Endodermal cell (in vitro differentiated cells): ENCODE results near the gene ALDH8A1. TPM values are rescaled to one million over a fixed set of nuclear protein-coding genes. Genes with fewer than 3 reads are reported as not detected.

Source experiments
- DNase-seq: peaks from one replicate; pipeline ENCODE4 v3.0.0-alpha.2; 2017
- H3K27ac ChIP-seq: 2 replicates; pipeline ENCODE4 v1.5.1; 2013; ENCODE audit warnings: mild to moderate bottlenecking, low read depth, low read length, moderate library complexity
- H3K27me3 ChIP-seq: 2 replicates; pipeline ENCODE4 v1.6.1; 2013; ENCODE audit warnings: mild to moderate bottlenecking, low read length, moderate library complexity; ENCODE audit not compliant: insufficient read depth, control insufficient read depth, poor library complexity, severe bottlenecking
- H3K36me3 ChIP-seq: 2 replicates; pipeline ENCODE4 v1.7.0; 2013; ENCODE audit warnings: mild to moderate bottlenecking, low read length, moderate library complexity; ENCODE audit not compliant: control insufficient read depth, insufficient read depth
- H3K4me1 ChIP-seq: one replicate; pipeline ENCODE4 v1.7.0; 2013; ENCODE audit warnings: low read length; ENCODE audit not compliant: control insufficient read depth, insufficient read depth
- H3K4me3 ChIP-seq: 2 replicates; pipeline ENCODE4 v1.5.1; 2013; ENCODE audit warnings: mild to moderate bottlenecking, low read length, moderate library complexity
- H3K9ac ChIP-seq: 2 replicates; pipeline ENCODE4 v1.6.1; 2013; ENCODE audit warnings: mild to moderate bottlenecking, low read length, moderate library complexity; ENCODE audit not compliant: poor library complexity, severe bottlenecking; ENCODE audit errors: extremely low read depth
- H3K9me3 ChIP-seq: 2 replicates; pipeline ENCODE4 v1.6.1; 2013; ENCODE audit warnings: mild to moderate bottlenecking, low read length, moderate library complexity; ENCODE audit not compliant: control insufficient read depth
- H3K27ac Mint-ChIP-seq: 2 replicates; pipeline ENCODE4 v1.8.0; 2020; ENCODE audit warnings: mixed read lengths
- H3K27me3 Mint-ChIP-seq: 2 replicates; pipeline ENCODE4 v1.8.0; 2021; ENCODE audit warnings: mild to moderate bottlenecking, mixed read lengths; ENCODE audit not compliant: insufficient read depth
- H3K36me3 Mint-ChIP-seq: 2 replicates; pipeline ENCODE4 v1.8.0; 2020; ENCODE audit warnings: low read depth, mixed read lengths
- H3K4me1 Mint-ChIP-seq: 2 replicates; pipeline ENCODE4 v1.8.0; 2020; ENCODE audit warnings: mixed read lengths
- H3K4me3 Mint-ChIP-seq: 2 replicates; pipeline ENCODE4 v1.8.0; 2020; ENCODE audit warnings: mild to moderate bottlenecking, moderate library complexity, mixed read lengths
- H3K9me3 Mint-ChIP-seq: 2 replicates; pipeline ENCODE4 v1.8.0; 2020; ENCODE audit warnings: mild to moderate bottlenecking, mixed read lengths
- CTCF ChIP-seq: fragments of 200-600 bp; sonication (generic); conservative IDR thresholded peaks from 2 replicates; pipeline ENCODE4 v1.5.0; 2021; ENCODE audit warnings: antibody characterized with exemption, mild to moderate bottlenecking
- WGBS, 2 experiments: methylation state at CpG; one replicate each; pipeline versions ENCODE4 v1.1.5 to v1.1.7; 2013; ENCODE audit warnings: missing lambda C conversion rate in 2 of 2, mixed read lengths in 1 of 2; ENCODE audit not compliant: insufficient coverage in 1 of 2, insufficient read length in 1 of 2; 5-methylcytosine and 5-hydroxymethylcytosine counted together
- long read RNA-seq, 4 experiments: library from polyadenylated mRNA in 2 of 4; library from RNA in 1 of 4; library from capped mRNA in 1 of 4; stranded (forward) in 3 of 4; unstranded in 1 of 4; transcript quantifications; one replicate each; pipeline ENCODE4 v2.0.0, GENCODE V29; 2020 to 2021; ENCODE audit warnings: inconsistent platforms in 1 of 4
- polyA plus RNA-seq, 2 experiments: library from polyadenylated mRNA; stranded (reverse); fragments of 50-300 nt; gene quantifications; one replicate each; pipeline ENCODE4 v1.2.3, GENCODE V29; 2013
- total RNA-seq, 2 donors: library from RNA; stranded (reverse); fragmentation: NEBNext Ultra II Directional in 1 of 2; extraction: Animal tissue kit (Norgen Biotek cat#: 25700) in 1 of 2; gene quantifications; 2 replicates in 1 of 2; 3 replicates in 1 of 2; pipeline ENCODE4 v1.2.1, GENCODE V29; 2021

ALDH8A1 gene
- total RNA-seq: not detected
- 0.68 TPM for polyA plus RNA-seq (2013, experiment 1 of 2)
- polyA plus RNA-seq (2013, experiment 2 of 2): 1.6 TPM
- long read RNA-seq, experiment 1: 0 reads
- long read RNA-seq, experiment 2: 0 reads
- long read RNA-seq, experiment 3: 0 reads
- long read RNA-seq, experiment 4: 0 reads

- H3K36me3 Mint-ChIP-seq: no peaks in the 10 kb centered on the region
- DNase-seq: no peak
- Histone ChIP-seq H3K4me1 (no peaks in the 10 kb centered on the region), H3K9ac (no peak within 1 kb of the TSS), H3K27ac (no peak within 1 kb of the TSS), H3K4me3 (no peak within 1 kb of the TSS), H3K27me3 (no peaks in the 10 kb centered on the region), H3K9me3 (no peaks in the 10 kb centered on the region), H3K36me3 (no peaks in the 10 kb centered on the region)
- H3K27me3 Mint-ChIP-seq: no peaks in the 10 kb centered on the region
- no peak for TF ChIP-seq CTCF
- H3K4me1 Mint-ChIP-seq: no peaks in the 10 kb centered on the region
- WGBS, 2 experiments: 81 to 84% methylated on average over 2 to 4 of the region's 4 CpGs
- H3K9me3 Mint-ChIP-seq: no peaks in the 10 kb centered on the region
- no peak within 1 kb of the TSS for H3K27ac Mint-ChIP-seq
- H3K4me3 Mint-ChIP-seq: no peak within 1 kb of the TSS
Observed at GRCh38 chr6:134949927-134950326, at the start of gene ALDH8A1. Gene ALDH8A1, minus strand, starts transcription at chr6:134950101. Its CDS starts 48 bp downstream, at chr6:134950053.

GRCh38 chr6:134999107-134999506 lies 49.2 kb upstream of the ALDH8A1 start:
- Mint-ChIP-seq H3K36me3 (peaks cover 7% of the 10 kb centered on the region), H3K4me3 (no peak overlapping the region), H3K27ac (no peak overlapping the region), H3K4me1 (no peaks in the 10 kb centered on the region), H3K27me3 (no peaks in the 10 kb centered on the region), H3K9me3 (no peaks in the 10 kb centered on the region)
- no peak overlapping the region for H3K4me3 ChIP-seq
- no peak overlapping the region for H3K27ac ChIP-seq
- 98 to 100% methylated on average over 1 of the region's 1 CpG for WGBS, 2 experiments
- TF ChIP-seq CTCF: no peak
- no peak for DNase-seq
- no peaks in the 10 kb centered on the region for H3K27me3 ChIP-seq
- no peaks in the 10 kb centered on the region for H3K9me3 ChIP-seq
- H3K9ac ChIP-seq: no peak overlapping the region
- peaks cover 41% of the 10 kb centered on the region for H3K36me3 ChIP-seq
- no peaks in the 10 kb centered on the region for H3K4me1 ChIP-seq

- H3K9me3 ChIP-seq: no peaks in the 10 kb centered on the region
- Mint-ChIP-seq H3K27me3 (no peaks in the 10 kb centered on the region), H3K36me3 (peaks cover 10% of the 10 kb centered on the region), H3K27ac (no peak overlapping the region), H3K4me1 (no peaks in the 10 kb centered on the region), H3K4me3 (no peak overlapping the region), H3K9me3 (no peaks in the 10 kb centered on the region)
- no peak overlapping the region for H3K27ac ChIP-seq
- H3K36me3 ChIP-seq: peaks cover 45% of the 10 kb centered on the region
- no peaks in the 10 kb centered on the region for H3K27me3 ChIP-seq
- H3K9ac ChIP-seq: no peak overlapping the region
- H3K4me3 ChIP-seq: no peak overlapping the region
- WGBS, 2 experiments: 97 to 99% methylated on average over 8 to 9 of the region's 9 CpGs
- no peaks in the 10 kb centered on the region for H3K4me1 ChIP-seq
- DNase-seq: no peak
- TF ChIP-seq CTCF: no peak
Observed at GRCh38 chr6:134997133-134997995, 47.5 kb upstream of the ALDH8A1 start.
